ENCODE measurements around the gene SLC38A10.

Gene SLC38A10

DNA sequence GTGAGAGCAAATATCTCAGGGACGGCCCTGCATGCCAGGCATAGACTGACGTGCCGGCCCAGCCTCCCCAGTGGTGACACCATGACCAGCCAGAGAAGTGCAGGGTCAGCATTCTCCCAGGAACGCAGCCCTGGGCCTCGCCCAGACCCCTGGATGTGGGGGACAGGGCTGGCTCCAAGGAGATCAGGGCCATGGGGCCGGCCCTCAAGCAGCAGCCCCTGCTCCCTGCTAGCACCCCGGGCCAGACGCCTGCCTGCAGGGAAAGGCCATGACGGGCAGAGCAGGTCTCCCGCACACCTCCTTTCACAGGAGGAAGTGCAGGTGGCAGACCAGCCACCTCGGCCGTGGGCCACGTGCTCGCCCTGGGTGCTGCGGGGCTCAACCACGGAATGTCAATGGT is 46.5 kb downstream of the SLC38A10 start:
- H3K9ac ChIP-seq (ENCODE audit: low read depth in 1 of 2, low read length in 2 of 2) = no peak overlapping the region
- no peaks in the 10 kb centered on the region for H3K27me3 ChIP-seq (ENCODE audit: control insufficient read depth in 2 of 2, insufficient read depth in 2 of 2, low read length in 2 of 2)
- H3K36me3 ChIP-seq (ENCODE audit: control insufficient read depth in 2 of 2, insufficient read depth in 2 of 2, low read length in 2 of 2) = peaks cover 8 to 21% of the 10 kb centered on the region in 2 donors
- H3K4me3 ChIP-seq (ENCODE audit: low read length in 2 of 2) = no peak overlapping the region
- H3K9me3 ChIP-seq (ENCODE audit: control insufficient read depth in 2 of 2, low read length in 2 of 2) = no peaks in the 10 kb centered on the region
- H3K27ac ChIP-seq (ENCODE audit: low read depth in 2 of 2, low read length in 2 of 2) = no peak overlapping the region
- H3K4me1 ChIP-seq (ENCODE audit: control insufficient read depth in 2 of 2, insufficient read depth in 2 of 2, low read length in 2 of 2) = peaks cover 26 to 33% of the 10 kb centered on the region in 2 donors

DNA sequence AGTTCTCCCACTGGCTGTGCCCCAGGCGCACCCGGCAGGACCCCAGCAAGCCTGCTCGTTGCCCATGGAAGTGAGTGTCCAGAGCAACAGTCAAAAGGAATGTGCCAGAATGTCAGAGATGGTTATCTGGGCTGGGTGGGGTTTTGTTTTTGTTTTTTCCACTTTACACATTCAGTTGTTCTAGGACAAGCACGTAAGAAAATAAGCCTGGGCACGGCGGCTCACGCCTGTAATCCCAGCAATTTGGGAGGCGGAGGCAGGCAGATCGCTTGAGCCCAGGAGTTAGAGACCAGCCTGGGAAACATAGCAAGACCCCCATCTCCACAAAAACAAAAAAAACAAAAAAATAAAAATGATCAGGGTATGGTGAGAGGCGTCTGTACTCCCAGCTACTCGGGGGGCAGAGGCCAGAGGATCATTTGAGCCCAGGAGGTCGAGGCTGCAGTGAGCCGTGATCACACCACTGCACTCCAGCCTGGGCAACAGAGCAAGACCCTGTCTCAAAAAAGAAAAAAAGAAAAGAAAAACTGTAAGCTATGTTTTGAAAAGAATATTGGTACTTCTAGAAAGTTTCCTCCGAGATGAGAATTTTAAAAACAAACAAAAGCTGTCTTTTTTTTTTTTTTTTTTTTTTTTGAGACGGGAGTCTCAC is 47.6 kb downstream of the SLC38A10 start:
- no peak overlapping the region for H3K9ac ChIP-seq (ENCODE audit: low read depth in 1 of 2, low read length in 2 of 2)
- no peaks in the 10 kb centered on the region for H3K27me3 ChIP-seq (ENCODE audit: control insufficient read depth in 2 of 2, insufficient read depth in 2 of 2, low read length in 2 of 2)
- H3K36me3 ChIP-seq (ENCODE audit: control insufficient read depth in 2 of 2, insufficient read depth in 2 of 2, low read length in 2 of 2) = peaks cover 8 to 18% of the 10 kb centered on the region in 2 donors
- peaks cover 18 to 25% of the 10 kb centered on the region in 2 donors for H3K4me1 ChIP-seq (ENCODE audit: control insufficient read depth in 2 of 2, insufficient read depth in 2 of 2, low read length in 2 of 2)
- H3K27ac ChIP-seq (ENCODE audit: low read depth in 2 of 2, low read length in 2 of 2) = no peak overlapping the region
- no peak overlapping the region for H3K4me3 ChIP-seq (ENCODE audit: low read length in 2 of 2)
- H3K9me3 ChIP-seq (ENCODE audit: control insufficient read depth in 2 of 2, low read length in 2 of 2) = no peaks in the 10 kb centered on the region

DNA sequence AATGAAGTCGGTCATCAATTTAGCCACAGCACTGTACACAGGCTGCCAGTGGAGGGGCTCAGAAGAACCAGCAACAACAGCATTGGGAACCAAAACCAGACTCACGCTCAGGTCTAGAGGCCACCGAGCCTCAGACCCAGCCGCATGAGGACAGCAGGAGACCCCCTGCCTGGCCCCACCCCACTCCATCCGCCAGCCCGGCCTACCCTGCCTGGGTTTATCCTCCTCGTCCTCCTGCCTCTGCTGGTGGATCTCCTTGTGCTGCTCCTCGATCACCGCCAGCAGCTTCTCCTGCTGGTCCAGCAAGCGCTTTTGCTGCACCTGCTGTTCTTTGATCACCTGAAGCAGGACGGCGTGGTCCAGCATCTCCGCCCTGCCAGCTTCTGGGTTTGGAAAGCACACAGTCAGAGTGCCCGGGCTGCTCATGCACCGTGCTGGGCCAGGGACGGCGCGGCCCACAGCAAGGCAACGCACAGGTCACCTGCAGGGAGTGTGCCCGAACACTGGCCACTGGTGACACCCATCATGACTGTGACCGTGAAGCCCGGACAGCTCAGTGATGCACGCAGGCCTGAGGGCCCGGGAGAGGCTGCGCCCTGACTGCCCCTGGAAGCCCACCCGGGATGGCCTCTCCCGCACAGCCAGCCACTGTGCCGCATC is 48.3 kb downstream of the SLC38A10 start:
- Histone ChIP-seq H3K9me3 (ENCODE audit: control insufficient read depth in 2 of 2, low read length in 2 of 2) (no peaks in the 10 kb centered on the region), H3K27me3 (ENCODE audit: control insufficient read depth in 2 of 2, insufficient read depth in 2 of 2, low read length in 2 of 2) (no peaks in the 10 kb centered on the region), H3K4me1 (ENCODE audit: control insufficient read depth in 2 of 2, insufficient read depth in 2 of 2, low read length in 2 of 2) (peaks cover 11 to 18% of the 10 kb centered on the region in 2 donors), H3K4me3 (ENCODE audit: low read length in 2 of 2) (no peak overlapping the region), H3K36me3 (ENCODE audit: control insufficient read depth in 2 of 2, insufficient read depth in 2 of 2, low read length in 2 of 2) (peaks cover 4 to 14% of the 10 kb centered on the region in 2 donors), H3K27ac (ENCODE audit: low read depth in 2 of 2, low read length in 2 of 2) (no peak overlapping the region), H3K9ac (ENCODE audit: low read depth in 1 of 2, low read length in 2 of 2) (no peak overlapping the region)

DNA sequence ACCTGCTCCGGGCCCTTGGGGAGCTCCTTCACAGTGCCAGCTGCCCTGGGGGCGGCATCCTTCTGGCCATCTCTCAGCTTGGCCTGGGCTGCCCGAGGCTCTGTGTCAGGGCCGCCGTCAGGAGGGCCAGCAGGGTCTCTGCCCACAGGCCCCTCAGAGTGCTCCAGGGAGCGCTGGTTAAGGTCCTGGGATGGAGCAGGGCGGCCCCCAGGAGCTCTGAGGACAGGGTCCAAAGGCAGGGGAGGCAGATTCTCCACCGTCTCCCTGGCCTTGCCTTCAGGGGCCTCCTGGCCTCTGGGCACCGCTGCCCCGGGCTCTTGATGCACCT is 48.8 kb downstream of the SLC38A10 start:
- Histone ChIP-seq H3K27ac (ENCODE audit: low read depth in 2 of 2, low read length in 2 of 2) (no peak overlapping the region), H3K27me3 (ENCODE audit: control insufficient read depth in 2 of 2, insufficient read depth in 2 of 2, low read length in 2 of 2) (no peaks in the 10 kb centered on the region), H3K36me3 (ENCODE audit: control insufficient read depth in 2 of 2, insufficient read depth in 2 of 2, low read length in 2 of 2) (peaks cover 4 to 16% of the 10 kb centered on the region in 2 donors), H3K9ac (ENCODE audit: low read depth in 1 of 2, low read length in 2 of 2) (no peak overlapping the region), H3K9me3 (ENCODE audit: control insufficient read depth in 2 of 2, low read length in 2 of 2) (no peaks in the 10 kb centered on the region), H3K4me1 (ENCODE audit: control insufficient read depth in 2 of 2, insufficient read depth in 2 of 2, low read length in 2 of 2) (peaks cover 9 to 14% of the 10 kb centered on the region in 2 donors), H3K4me3 (ENCODE audit: low read length in 2 of 2) (no peak overlapping the region)

DNA sequence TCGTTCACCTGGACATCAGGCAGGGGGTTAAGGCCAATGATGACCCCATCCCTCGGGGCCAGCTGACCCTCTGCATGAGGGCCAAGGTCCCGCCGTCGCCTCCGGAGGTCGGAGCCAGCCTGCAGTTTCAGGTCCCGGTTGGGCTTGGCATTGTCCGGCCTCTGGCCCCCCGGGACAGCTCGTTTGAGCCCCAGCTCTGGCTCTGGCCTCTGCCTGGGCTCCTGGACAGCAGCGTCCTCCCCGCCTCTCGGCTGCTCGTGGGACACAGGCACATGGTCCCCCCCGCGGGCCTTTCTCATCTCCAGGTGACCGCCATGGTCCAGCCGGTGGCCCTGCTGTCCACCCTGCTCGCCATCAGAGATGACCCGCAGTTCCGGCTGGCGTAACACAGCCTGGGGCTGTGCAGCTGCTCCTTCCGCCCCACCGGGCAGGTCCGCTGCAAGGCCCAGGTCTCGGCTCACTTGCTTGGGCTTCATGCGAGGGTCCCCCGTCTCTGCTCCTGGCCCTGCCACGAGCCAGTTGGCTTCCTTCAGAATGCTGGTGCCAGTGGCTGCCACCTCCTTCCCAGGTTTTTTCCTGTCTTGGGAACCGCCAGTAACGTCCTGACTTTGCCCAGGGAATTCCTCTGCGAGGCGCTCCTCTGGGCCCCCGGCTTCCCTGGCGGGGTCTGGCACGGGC is 49.3 kb downstream of the SLC38A10 start:
- Histone ChIP-seq H3K4me1 (ENCODE audit: control insufficient read depth in 2 of 2, insufficient read depth in 2 of 2, low read length in 2 of 2) (peaks cover 6 to 9% of the 10 kb centered on the region in 2 donors), H3K9ac (ENCODE audit: low read depth in 1 of 2, low read length in 2 of 2) (no peak overlapping the region)

DNA sequence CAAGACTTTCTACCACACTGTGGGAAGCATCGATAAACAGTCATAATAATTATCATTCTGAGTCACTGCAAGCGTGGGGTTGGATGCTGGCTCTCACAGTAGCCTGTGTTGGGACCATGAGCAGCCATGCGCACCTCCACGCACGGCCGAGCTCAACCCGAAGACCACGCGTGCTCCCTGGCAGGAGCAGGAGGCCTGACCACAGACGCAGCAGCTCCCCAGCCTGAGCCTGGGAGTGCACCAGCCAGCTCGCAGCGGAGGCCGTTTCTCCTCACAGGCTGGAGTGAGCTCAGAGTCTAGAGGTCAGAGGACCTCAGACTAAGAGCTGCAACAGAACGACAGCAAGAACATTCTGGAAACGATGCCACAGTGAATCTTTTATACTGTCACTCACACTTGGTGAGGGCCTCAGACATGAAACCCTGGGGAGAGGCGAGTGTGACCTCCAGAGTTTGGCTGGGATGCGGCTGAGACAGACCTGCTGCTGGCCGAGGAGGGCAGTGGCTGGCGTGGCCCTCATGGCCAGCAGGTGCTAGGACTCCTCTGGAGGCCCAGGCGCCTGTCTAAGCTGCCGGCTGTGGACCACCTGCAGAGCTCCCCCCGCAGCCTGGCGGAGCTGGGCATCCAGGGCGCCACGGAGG is 50.0 kb downstream of the SLC38A10 start:
- H3K9ac ChIP-seq (ENCODE audit: low read depth in 1 of 2, low read length in 2 of 2) = no peak overlapping the region
- no peak overlapping the region for H3K27ac ChIP-seq (ENCODE audit: low read depth in 2 of 2, low read length in 2 of 2)

More for the DNA sequence above, 49.3 kb downstream of the SLC38A10 start:
- Histone ChIP-seq H3K9me3 (ENCODE audit: control insufficient read depth in 2 of 2, low read length in 2 of 2) (no peaks in the 10 kb centered on the region), H3K4me3 (ENCODE audit: low read length in 2 of 2) (no peak overlapping the region), H3K36me3 (ENCODE audit: control insufficient read depth in 2 of 2, insufficient read depth in 2 of 2, low read length in 2 of 2) (peaks cover 4 to 20% of the 10 kb centered on the region in 2 donors), H3K27ac (ENCODE audit: low read depth in 2 of 2, low read length in 2 of 2) (no peak overlapping the region), H3K27me3 (ENCODE audit: control insufficient read depth in 2 of 2, insufficient read depth in 2 of 2, low read length in 2 of 2) (no peaks in the 10 kb centered on the region)

DNA sequence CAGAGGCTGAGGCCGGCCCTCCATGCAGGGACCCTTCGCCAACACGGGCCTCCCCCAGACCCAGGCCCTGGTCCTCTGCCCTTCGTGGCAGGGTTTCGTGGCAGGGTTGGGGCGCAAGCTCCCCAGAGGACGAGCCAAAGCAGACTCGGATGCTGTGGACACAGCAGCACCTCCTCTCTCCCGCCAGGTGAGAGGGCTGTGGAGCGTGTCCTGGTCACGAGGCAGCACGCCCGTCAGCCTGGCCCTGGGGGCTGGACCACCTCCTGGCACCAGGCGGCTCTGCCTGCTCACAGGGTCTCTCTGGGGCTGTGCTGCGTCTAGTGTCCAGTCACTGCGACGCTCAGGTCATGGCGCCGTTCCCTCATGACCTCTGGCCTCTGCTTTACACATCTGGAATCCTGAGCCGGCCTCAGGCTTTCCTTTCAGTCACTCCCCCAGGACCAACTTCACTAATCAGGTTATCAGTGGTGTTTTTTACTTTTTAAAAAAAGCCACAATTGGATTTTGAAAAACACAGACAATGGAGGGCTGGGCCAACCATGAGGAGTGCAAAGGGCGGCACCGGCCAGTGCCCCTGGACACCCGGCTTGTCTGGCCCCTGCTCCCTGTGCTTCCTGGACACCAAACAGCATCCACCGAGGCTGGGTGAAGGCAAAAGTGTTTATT is 50.6 kb downstream of the SLC38A10 start:
- Histone ChIP-seq H3K9ac (ENCODE audit: low read depth in 1 of 2, low read length in 2 of 2) (no peak overlapping the region), H3K4me1 (ENCODE audit: control insufficient read depth in 2 of 2, insufficient read depth in 2 of 2, low read length in 2 of 2) (peaks cover 5 to 7% of the 10 kb centered on the region in 2 donors), H3K27ac (ENCODE audit: low read depth in 2 of 2, low read length in 2 of 2) (no peak overlapping the region), H3K4me3 (ENCODE audit: low read length in 2 of 2) (no peak overlapping the region), H3K27me3 (ENCODE audit: control insufficient read depth in 2 of 2, insufficient read depth in 2 of 2, low read length in 2 of 2) (no peaks in the 10 kb centered on the region), H3K36me3 (ENCODE audit: control insufficient read depth in 2 of 2, insufficient read depth in 2 of 2, low read length in 2 of 2) (peaks cover 3 to 11% of the 10 kb centered on the region in 2 donors), H3K9me3 (ENCODE audit: control insufficient read depth in 2 of 2, low read length in 2 of 2) (no peaks in the 10 kb centered on the region)

More for the DNA sequence above, 50.0 kb downstream of the SLC38A10 start:
- Histone ChIP-seq H3K36me3 (ENCODE audit: control insufficient read depth in 2 of 2, insufficient read depth in 2 of 2, low read length in 2 of 2) (peaks cover 4 to 16% of the 10 kb centered on the region in 2 donors), H3K9me3 (ENCODE audit: control insufficient read depth in 2 of 2, low read length in 2 of 2) (no peaks in the 10 kb centered on the region), H3K27me3 (ENCODE audit: control insufficient read depth in 2 of 2, insufficient read depth in 2 of 2, low read length in 2 of 2) (no peaks in the 10 kb centered on the region), H3K4me3 (ENCODE audit: low read length in 2 of 2) (no peak overlapping the region), H3K4me1 (ENCODE audit: control insufficient read depth in 2 of 2, insufficient read depth in 2 of 2, low read length in 2 of 2) (peaks cover 2 to 4% of the 10 kb centered on the region in 2 donors)

DNA sequence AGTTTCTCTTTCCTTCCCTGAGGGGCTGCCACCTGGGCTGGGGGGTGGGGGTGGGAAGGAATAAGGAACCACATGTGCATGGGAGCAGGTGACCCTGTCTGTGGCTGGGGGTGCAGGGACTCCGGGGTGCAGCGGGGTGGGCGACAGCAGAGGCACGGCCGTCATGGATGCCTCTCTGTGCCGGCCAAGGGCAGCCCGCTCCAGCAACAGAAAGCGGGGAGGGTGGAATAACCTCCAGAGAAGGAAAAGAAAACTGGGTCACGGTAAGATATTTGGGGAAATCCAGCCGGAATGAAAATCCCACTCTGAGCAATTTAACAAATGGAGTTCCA is 51.8 kb downstream of the SLC38A10 start:
- H3K36me3 ChIP-seq (ENCODE audit: control insufficient read depth in 2 of 2, insufficient read depth in 2 of 2, low read length in 2 of 2) = peaks cover 2 to 9% of the 10 kb centered on the region in 2 donors

DNA sequence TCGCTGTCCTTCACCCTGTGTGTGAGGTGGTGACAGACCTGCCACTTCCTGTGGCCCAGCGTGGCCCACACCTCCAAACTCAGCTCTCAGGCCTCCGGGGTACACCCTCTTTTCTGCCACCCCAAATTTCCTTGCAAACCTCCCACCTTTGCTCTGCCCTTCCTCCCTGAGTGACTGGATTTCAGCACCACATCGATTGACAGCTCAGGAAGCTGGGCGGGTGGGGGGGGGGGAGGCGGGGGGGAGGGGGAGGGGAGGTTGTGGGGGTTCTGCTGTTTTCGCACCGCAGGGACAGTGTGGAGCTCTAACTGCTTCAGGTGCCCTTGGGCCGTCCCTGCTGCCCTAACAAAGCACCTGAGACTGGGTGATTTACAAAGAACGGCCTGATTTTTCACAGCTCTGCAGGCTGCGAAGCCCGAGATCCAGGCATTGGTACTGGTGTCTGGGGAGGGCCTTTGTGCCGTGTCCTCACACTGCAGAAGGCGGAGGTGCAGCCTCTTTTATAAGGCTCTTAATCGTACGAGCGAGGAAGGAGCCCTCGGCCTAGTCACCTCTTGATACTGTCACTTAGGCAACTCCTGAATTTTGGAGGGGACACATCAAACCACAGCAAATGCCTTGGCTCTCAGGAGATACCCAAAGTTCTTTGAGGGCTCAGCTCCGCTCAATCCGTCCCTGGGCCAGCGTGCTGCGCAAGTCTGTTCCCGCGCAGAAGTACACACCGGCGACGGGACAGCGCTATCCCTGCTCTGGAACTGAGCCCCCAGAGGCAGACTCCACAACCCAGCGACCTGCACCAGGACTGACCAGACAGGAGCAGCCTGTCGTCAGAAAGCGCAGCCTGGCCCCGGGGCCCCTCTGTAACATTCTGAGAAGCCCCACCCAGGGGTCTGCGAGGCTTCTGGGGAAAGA is 52.4 kb downstream of the SLC38A10 start:
- no peaks in the 10 kb centered on the region for H3K9me3 ChIP-seq (ENCODE audit: control insufficient read depth in 2 of 2, low read length in 2 of 2)
- no peak overlapping the region for H3K9ac ChIP-seq (ENCODE audit: low read depth in 1 of 2, low read length in 2 of 2)
- H3K27ac ChIP-seq (ENCODE audit: low read depth in 2 of 2, low read length in 2 of 2) = no peak overlapping the region
- H3K27me3 ChIP-seq (ENCODE audit: control insufficient read depth in 2 of 2, insufficient read depth in 2 of 2, low read length in 2 of 2) = no peaks in the 10 kb centered on the region
- peaks cover 11 to 12% of the 10 kb centered on the region in 2 donors for H3K4me1 ChIP-seq (ENCODE audit: control insufficient read depth in 2 of 2, insufficient read depth in 2 of 2, low read length in 2 of 2)
- no peak overlapping the region for H3K4me3 ChIP-seq (ENCODE audit: low read length in 2 of 2)
- H3K36me3 ChIP-seq (ENCODE audit: control insufficient read depth in 2 of 2, insufficient read depth in 2 of 2, low read length in 2 of 2) = peaks cover 2 to 9% of the 10 kb centered on the region in 2 donors

More for the DNA sequence above, 51.8 kb downstream of the SLC38A10 start:
- peaks cover 5 to 7% of the 10 kb centered on the region in 2 donors for H3K4me1 ChIP-seq (ENCODE audit: control insufficient read depth in 2 of 2, insufficient read depth in 2 of 2, low read length in 2 of 2)
- no peak overlapping the region for H3K27ac ChIP-seq (ENCODE audit: low read depth in 2 of 2, low read length in 2 of 2)
- H3K4me3 ChIP-seq (ENCODE audit: low read length in 2 of 2) = no peak overlapping the region
- no peak overlapping the region for H3K9ac ChIP-seq (ENCODE audit: low read depth in 1 of 2, low read length in 2 of 2)
- no peaks in the 10 kb centered on the region for H3K27me3 ChIP-seq (ENCODE audit: control insufficient read depth in 2 of 2, insufficient read depth in 2 of 2, low read length in 2 of 2)
- no peaks in the 10 kb centered on the region for H3K9me3 ChIP-seq (ENCODE audit: control insufficient read depth in 2 of 2, low read length in 2 of 2)

Measured in mucosa of rectum (tissue), 2 donors.